Body of pancreas (tissue), 4 donors: ENCODE results near the gene ZNF287.

Experiments used
- CTCF ChIP-seq, 7 experiments: fragments of 450-650 bp in 4 of 7; fragments of 200-600 bp in 3 of 7; sonication (generic) in 3 of 7; IDR thresholded peaks; one replicate each; pipeline ENCODE4 v1.5.1; 2016 to 2019; ENCODE audit warnings: antibody characterized with exemption in 7 of 7
- POLR2A ChIP-seq, 3 donors: fragments of 450-650 bp; IDR thresholded peaks; one replicate each; pipeline ENCODE4 v1.6.1; 2016; ENCODE audit warnings: antibody characterized with exemption in 3 of 3, mild to moderate bottlenecking in 2 of 3

- no peak for TF ChIP-seq CTCF (IDR thresholded peaks at IDR 0.05)
- no peak for TF ChIP-seq POLR2A (IDR thresholded peaks at IDR 0.05)
Observed at GRCh38 chr17:16529906-16530305, 39.1 kb downstream of the ZNF287 start.
